Measurements from ENCODE around the gene C1orf116. TPM values are rescaled to one million over a fixed set of nuclear protein-coding genes. Genes with fewer than 3 reads are reported as not detected.

Gene C1orf116
- total RNA-seq, 1 experiment from 2014 or later = 0.50 TPM

GRCh38 chr1:206982216-206982615 is 50.3 kb downstream of the C1orf116 start:
- in situ Hi-C loops (cut with HindIII; ENCODE audit: low pct_unique_long_range_greater_than_20kb, low sequenced_read_pairs) = no loop called here
- DNase-seq (ENCODE audit: low read depth, low spot score) = peak; percentile 75

GRCh38 chr1:206979379-206980043 is 53.0 kb downstream of the C1orf116 start:
- peak; percentile 62 for DNase-seq (ENCODE audit: low read depth, low spot score)
- in situ Hi-C loops (cut with HindIII; ENCODE audit: low pct_unique_long_range_greater_than_20kb, low sequenced_read_pairs) = no loop called here

GRCh38 chr1:206978259-206978658 is 54.3 kb downstream of the C1orf116 start:
- DNase-seq (ENCODE audit: low read depth, low spot score) = no peak
- in situ Hi-C loops (cut with HindIII; ENCODE audit: low pct_unique_long_range_greater_than_20kb, low sequenced_read_pairs) = no loop called here

GRCh38 chr1:206975306-206975705 is 57.2 kb downstream of the C1orf116 start:
- no peak for DNase-seq (ENCODE audit: low read depth, low spot score)
- in situ Hi-C loops (cut with HindIII; ENCODE audit: low pct_unique_long_range_greater_than_20kb, low sequenced_read_pairs) = no loop called here

- in situ Hi-C loops (cut with HindIII; ENCODE audit: low pct_unique_long_range_greater_than_20kb, low sequenced_read_pairs) = no loop called here
- DNase-seq (ENCODE audit: low read depth, low spot score) = no peak
Measured at GRCh38 chr1:206974140-206974539, 58.4 kb downstream of the C1orf116 start.

- in situ Hi-C loops (cut with HindIII; ENCODE audit: low pct_unique_long_range_greater_than_20kb, low sequenced_read_pairs) = no loop called here
- no peak for DNase-seq (ENCODE audit: low read depth, low spot score)
Measured at GRCh38 chr1:206972728-206973127, 59.8 kb downstream of the C1orf116 start.

- DNase-seq (ENCODE audit: low read depth, low spot score) = no peak
- in situ Hi-C loops (cut with HindIII; ENCODE audit: low pct_unique_long_range_greater_than_20kb, low sequenced_read_pairs) = no loop called here
Measured at GRCh38 chr1:206971029-206971655, 61.4 kb downstream of the C1orf116 start.

- in situ Hi-C loops (cut with HindIII; ENCODE audit: low pct_unique_long_range_greater_than_20kb, low sequenced_read_pairs) = no loop called here
- no peak for DNase-seq (ENCODE audit: low read depth, low spot score)
Measured at GRCh38 chr1:206970446-206970845, 62.1 kb downstream of the C1orf116 start, which contains the start of gene FCAMR. TSS of gene FCAMR (minus strand) at chr1:206970460. CDS start at chr1:206970125, 335 bp downstream.

- in situ Hi-C loops (cut with HindIII; ENCODE audit: low pct_unique_long_range_greater_than_20kb, low sequenced_read_pairs) = no loop called here
- no peak for DNase-seq (ENCODE audit: low read depth, low spot score)
Measured at GRCh38 chr1:206969090-206969489, 63.5 kb downstream of the C1orf116 start.

Other genes with a start within 250 kb of the C1orf116 start
- gene IL20, start 167.1 kb downstream of the C1orf116 start, total RNA-seq (2014; rRNA removed; shearing (Covaris generic)) = not detected in 2 replicates
- gene IL24, start 135.3 kb downstream of the C1orf116 start, total RNA-seq (2014; rRNA removed; shearing (Covaris generic)) = 0.37 TPM in 1 of 2 replicates, not detected in the other
- gene FCMR, start 110.8 kb downstream of the C1orf116 start, total RNA-seq (2014; rRNA removed; shearing (Covaris generic)) = 1.7 and 2.8 TPM in 2 replicates
- gene PIGR, start 86.3 kb downstream of the C1orf116 start, total RNA-seq (2014; rRNA removed; shearing (Covaris generic)) = not detected in 2 replicates
- not detected in 2 replicates for gene FCAMR, start 62.3 kb downstream of the C1orf116 start, total RNA-seq (2014; rRNA removed; shearing (Covaris generic))
- gene YOD1, start 18.5 kb upstream of the C1orf116 start, total RNA-seq (2014; rRNA removed; shearing (Covaris generic)) = 9.2 and 9.4 TPM in 2 replicates
- gene PFKFB2, start 20.5 kb upstream of the C1orf116 start, total RNA-seq (2014; rRNA removed; shearing (Covaris generic)) = 24.0 and 24.9 TPM in 2 replicates
- not detected in 2 replicates for gene C4BPB, start 56.1 kb upstream of the C1orf116 start, total RNA-seq (2014; rRNA removed; shearing (Covaris generic))
- gene C4BPA, start 71.5 kb upstream of the C1orf116 start, total RNA-seq (2014; rRNA removed; shearing (Covaris generic)) = not detected in 2 replicates